ENCODE data around the gene SUN1.
"Not testable (repeated sequence)": the region's sequence is repeated elsewhere in the genome, so short reads cannot be mapped to it uniquely, and the experiment has no call there.

SUN1 gene

DNA sequence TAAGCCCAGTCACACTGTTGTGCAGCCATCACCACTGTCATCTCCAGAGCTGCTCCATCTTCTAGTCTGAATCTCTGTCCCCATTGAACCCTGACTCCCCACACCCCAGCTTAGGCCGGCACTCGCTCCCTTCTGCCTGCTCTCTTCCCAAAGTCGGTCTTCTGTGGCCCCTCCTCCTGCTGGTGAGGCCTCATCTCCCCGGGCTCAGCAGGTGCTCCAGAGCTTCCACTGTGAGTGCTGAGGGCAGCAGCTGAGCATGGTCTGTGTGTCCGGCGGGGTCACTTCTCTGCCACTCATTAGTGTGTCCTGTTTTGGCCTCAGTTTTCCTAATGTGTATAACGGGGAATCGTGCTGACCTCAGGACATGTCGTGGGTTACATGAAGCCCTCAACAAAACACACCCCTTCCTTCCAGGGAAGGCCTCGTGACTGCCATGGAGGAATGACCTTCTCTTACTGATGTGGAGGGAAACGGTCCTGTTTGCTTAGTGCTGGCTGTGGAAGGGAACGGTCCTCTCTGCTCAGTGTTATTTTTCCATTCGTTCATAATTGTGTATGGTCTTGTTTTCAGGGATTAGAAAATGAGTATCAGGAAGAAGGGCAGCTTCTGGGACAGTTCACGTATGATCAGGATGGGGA lies 39.7 kb downstream of the SUN1 start:
- TF ChIP-seq, protein P1, sequence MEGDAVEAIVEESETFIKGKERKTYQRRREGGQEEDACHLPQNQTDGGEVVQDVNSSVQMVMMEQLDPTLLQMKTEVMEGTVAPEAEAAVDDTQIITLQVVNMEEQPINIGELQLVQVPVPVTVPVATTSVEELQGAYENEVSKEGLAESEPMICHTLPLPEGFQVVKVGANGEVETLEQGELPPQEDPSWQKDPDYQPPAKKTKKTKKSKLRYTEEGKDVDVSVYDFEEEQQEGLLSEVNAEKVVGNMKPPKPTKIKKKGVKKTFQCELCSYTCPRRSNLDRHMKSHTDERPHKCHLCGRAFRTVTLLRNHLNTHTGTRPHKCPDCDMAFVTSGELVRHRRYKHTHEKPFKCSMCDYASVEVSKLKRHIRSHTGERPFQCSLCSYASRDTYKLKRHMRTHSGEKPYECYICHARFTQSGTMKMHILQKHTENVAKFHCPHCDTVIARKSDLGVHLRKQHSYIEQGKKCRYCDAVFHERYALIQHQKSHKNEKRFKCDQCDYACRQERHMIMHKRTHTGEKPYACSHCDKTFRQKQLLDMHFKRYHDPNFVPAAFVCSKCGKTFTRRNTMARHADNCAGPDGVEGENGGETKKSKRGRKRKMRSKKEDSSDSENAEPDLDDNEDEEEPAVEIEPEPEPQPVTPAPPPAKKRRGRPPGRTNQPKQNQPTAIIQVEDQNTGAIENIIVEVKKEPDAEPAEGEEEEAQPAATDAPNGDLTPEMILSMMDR (IDR thresholded peaks at IDR 0.05; ENCODE audit: low read depth, low read length, missing control alignments) = no peak
- no peak for DNase-seq (ENCODE audit: extremely low read depth, low read depth)
- no peak overlapping the region for H3K4me3 ChIP-seq (replicated peaks; ENCODE audit: low read depth, low read length)

DNA sequence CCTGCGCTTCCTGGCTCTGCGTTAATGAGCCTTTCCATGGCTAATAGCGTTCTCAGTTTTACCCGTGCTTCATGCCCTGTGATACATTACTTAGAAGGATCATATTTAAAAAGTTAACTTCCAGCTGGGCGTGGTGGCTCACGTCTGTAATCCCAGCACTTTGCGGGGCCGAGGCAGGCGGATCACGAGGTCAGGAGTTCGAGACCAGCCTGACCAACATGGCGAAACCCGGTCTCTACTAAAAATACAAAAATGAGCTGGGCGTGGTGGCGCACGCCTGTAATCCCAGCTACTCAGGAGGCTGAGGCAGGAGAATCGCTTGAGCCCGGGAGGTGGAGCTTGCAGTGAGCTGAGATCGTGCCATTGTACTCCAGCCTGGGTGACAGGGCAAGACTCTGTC lies 40.4 kb downstream of the SUN1 start:
- H3K4me3 ChIP-seq (replicated peaks; ENCODE audit: low read depth, low read length); DNase-seq (ENCODE audit: extremely low read depth, low read depth): not testable (repeated sequence)

DNA sequence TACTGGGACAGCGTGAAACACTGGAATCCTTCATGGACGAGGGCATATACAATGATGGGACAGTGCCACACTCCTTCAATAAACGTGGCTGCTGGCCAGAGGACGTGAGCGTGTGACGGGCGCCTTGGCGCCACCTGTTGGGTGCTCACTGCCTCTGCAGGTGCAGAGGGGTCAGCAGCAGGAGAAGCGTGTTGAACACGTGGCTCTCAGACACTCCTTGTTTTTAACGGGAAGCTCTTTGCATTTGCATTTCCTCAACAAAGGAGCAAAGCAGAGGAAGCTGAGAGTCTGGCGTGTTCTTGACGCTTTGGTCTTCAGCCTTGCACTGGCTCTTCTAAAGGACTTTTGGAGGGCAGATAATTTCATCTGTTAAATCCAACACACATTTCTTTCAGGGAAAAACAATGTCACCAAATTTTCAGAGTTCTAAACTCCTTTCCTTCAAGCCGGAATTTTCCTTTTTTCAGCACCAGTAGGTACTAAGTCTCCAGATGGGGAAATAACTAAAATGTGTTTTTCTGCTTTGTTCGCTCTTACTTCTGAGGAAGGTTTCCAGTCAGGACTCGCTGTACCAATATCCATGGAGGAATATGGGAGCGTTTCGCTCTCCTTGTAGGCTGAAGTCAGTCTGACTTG lies 41.2 kb downstream of the SUN1 start:
- H3K4me3 ChIP-seq (replicated peaks; ENCODE audit: low read depth, low read length) = no peak overlapping the region
- DNase-seq (ENCODE audit: extremely low read depth, low read depth) = peak; percentile 63
- TF ChIP-seq, protein P1 (IDR thresholded peaks at IDR 0.05; ENCODE audit: low read depth, low read length, missing control alignments) = peak; percentile 91

DNA sequence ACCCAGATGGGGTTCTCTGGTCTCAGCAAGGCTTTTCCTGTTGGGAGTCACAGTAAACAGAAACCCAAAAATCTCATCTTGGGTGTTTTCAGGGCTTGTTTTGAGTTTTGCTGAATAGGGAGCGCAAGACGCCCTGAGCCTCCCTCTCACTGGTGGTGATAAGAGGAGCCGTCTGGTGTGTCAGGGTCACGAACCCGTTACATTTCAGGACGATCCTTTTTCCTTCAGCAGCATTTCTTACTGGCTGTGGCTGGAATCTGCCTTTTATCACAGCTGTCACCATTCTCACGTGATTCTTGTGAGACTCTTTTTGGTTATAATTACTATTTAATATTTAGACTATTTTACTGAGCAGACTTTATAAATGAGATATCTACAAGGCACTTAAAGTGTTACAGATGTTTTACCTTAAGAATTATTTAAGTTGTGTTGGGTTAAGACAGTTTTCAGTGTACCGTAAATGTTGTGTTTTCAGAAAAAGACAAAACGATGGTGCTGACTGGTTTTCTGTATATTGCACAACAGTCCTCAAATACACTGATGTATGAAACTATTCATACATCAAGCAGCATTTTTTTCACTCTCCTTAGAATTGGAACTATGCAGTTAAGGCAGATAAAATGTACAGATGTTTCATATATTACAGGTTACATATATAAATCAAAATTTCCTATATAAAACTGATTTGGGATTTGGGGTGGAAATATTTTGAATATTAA lies 41.9 kb downstream of the SUN1 start:
- H3K4me3 ChIP-seq (replicated peaks; ENCODE audit: low read depth, low read length) = no peak overlapping the region
- TF ChIP-seq, protein P1 (IDR thresholded peaks at IDR 0.05; ENCODE audit: low read depth, low read length, missing control alignments) = no peak
- no peak for DNase-seq (ENCODE audit: extremely low read depth, low read depth)

DNA sequence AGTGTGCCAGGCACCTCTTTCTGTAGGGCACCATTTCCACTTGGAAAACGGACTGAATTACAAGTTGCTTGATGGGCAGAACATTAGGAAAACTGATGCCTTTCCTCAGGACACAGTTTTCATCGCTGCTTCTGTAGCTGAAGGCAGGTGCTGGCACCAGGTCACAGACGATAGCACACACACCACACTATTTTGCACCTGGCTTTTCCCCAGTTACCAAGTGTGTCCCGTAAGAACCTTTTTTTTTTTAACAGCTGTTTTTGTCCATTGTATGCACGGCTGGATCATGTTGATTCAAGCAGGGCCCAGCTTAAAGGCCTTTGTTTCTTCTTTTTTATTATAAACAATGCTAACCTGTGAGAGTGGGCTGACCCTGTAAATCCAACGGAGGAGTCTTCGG lies 42.8 kb downstream of the SUN1 start:
- DNase-seq (ENCODE audit: extremely low read depth, low read depth) = no peak
- TF ChIP-seq, protein P1 (IDR thresholded peaks at IDR 0.05; ENCODE audit: low read depth, low read length, missing control alignments) = no peak
- H3K4me3 ChIP-seq (replicated peaks; ENCODE audit: low read depth, low read length) = no peak overlapping the region

DNA sequence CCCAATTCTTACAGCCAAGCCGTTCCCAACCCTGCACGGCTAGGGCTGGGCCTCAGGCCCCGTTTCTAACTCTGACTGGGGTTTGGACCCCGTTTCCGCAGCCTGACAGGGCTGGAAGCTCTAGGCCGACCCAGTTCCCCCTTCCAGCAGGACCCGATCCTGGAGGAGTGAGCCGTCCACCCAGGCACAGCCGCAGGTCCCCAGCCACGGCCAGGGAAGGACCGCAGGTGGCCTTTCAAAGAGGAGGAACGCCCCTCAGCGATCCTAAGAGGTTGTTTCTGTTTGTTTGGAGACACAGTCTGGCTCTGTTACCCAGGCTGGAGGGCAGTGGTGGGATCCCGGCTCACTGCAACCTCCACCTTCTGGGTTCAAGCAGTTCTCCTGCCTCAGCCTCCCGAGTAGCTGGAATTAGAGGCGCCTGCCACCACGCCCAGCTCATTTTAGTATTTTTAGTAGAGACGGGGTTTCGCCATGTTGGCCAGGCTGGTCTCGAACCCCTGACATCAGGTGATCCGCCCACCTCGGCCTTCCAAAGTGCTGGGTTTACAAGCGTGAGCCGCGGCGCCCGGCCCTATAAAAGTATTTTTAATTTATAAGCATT lies 43.3 kb downstream of the SUN1 start:
- TF ChIP-seq, protein P1 (IDR thresholded peaks at IDR 0.05; ENCODE audit: low read depth, low read length, missing control alignments) = no peak
- H3K4me3 ChIP-seq (replicated peaks; ENCODE audit: low read depth, low read length) = no peak overlapping the region
- DNase-seq (ENCODE audit: extremely low read depth, low read depth) = no peak

All from HFF-Myc (cell line).